ENCODE measurements around the gene PKP3.
"Not testable (repeated sequence)": the region's sequence is repeated elsewhere in the genome, so short reads cannot be mapped to it uniquely, and the experiment has no call there.

Gene PKP3, protein sequence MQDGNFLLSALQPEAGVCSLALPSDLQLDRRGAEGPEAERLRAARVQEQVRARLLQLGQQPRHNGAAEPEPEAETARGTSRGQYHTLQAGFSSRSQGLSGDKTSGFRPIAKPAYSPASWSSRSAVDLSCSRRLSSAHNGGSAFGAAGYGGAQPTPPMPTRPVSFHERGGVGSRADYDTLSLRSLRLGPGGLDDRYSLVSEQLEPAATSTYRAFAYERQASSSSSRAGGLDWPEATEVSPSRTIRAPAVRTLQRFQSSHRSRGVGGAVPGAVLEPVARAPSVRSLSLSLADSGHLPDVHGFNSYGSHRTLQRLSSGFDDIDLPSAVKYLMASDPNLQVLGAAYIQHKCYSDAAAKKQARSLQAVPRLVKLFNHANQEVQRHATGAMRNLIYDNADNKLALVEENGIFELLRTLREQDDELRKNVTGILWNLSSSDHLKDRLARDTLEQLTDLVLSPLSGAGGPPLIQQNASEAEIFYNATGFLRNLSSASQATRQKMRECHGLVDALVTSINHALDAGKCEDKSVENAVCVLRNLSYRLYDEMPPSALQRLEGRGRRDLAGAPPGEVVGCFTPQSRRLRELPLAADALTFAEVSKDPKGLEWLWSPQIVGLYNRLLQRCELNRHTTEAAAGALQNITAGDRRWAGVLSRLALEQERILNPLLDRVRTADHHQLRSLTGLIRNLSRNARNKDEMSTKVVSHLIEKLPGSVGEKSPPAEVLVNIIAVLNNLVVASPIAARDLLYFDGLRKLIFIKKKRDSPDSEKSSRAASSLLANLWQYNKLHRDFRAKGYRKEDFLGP

DNA sequence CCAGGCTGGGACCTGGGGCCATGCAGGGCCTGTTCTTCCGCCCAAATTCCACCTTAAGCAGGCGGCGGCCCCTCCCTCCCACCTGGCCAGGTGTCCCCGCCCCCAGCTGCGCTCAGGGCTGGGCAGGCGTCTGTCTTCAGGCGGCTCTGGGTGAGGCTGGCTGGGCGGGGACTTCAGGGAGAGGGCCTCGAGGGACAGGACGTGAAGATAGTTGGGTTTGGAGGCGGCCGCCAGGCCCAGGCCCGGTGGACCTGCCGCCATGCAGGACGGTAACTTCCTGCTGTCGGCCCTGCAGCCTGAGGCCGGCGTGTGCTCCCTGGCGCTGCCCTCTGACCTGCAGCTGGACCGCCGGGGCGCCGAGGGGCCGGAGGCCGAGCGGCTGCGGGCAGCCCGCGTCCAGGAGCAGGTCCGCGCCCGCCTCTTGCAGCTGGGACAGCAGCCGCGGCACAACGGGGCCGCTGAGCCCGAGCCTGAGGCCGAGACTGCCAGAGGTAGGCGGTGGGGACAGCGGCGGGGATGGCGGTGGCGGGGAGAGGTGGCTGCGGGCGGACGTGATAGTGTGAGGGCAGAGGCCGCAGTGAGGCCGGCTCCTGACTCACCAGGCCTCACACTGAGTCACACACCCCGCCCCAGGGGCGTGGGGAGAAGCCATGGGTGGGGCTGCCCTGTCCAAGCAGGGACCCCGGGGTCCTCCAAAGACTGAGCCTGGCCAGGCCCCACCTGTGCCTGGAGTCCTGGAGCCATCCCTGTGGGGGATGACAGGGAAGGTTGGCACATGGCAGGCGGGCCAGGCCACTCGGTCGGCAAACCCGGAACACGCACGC, at the start of gene PKP3:
PKP3 (plus strand) TSS at position 176 of the 824 bp plus-strand sequence; CDS start at position 260, 84 bp downstream.
- no peak for DNase-seq (ENCODE audit: low read depth)

DNA sequence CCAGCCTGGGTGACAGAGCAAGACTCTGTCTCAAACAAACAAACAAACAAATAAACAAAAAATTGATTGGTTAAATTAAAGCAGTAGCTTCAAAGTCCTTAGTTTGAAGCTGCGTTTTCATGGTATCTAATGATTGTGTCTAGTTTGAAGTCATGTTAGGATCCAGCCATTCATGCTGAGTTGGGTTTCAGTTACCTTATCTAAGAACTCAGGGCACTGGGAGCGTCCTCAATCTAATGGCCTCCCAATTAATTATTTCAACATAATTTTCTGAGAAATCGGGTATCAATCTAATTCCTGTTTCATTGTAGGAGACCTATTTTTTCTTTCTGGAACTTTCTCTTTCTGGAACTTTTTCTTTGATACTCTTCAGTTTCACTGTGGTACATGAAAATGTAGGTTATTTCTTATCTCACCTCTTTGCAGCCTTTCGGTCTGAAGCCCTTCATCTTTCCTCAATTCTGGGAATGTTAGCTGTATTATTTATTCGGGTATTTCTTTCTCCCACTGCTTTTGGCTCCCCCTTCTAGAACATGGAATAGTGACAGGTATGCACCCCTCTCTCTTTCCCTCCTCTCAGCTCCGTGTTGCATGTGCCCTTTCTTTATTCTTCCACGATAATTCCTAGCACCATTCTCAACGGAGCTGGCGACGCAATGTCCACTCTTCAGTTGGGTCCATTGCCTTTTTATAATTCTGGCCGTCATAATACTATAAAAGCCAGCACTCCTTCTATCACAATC, 49.0 kb upstream of the PKP3 start:
- DNase-seq (ENCODE audit: low read depth): no peak

DNA sequence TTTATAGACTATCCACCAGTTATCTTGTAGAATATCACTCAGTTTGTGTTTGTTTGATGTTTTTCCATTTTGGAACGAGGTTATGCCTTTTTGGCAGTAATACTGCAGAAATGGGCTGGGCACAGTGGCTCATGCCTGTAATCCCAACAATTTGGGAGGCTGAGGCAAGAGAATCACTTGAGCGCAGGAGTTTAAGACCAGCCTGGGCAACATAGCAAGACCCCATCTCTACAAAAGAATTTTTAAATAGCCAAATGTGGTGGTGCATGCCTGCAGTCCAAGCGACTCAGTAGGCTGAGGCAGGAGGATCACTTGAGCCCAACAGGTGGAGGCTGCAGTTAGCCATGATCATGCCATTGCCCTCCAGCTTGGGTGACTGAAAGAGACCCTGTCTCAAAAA, 47.5 kb upstream of the PKP3 start:
- DNase-seq (ENCODE audit: low read depth): no peak

DNA sequence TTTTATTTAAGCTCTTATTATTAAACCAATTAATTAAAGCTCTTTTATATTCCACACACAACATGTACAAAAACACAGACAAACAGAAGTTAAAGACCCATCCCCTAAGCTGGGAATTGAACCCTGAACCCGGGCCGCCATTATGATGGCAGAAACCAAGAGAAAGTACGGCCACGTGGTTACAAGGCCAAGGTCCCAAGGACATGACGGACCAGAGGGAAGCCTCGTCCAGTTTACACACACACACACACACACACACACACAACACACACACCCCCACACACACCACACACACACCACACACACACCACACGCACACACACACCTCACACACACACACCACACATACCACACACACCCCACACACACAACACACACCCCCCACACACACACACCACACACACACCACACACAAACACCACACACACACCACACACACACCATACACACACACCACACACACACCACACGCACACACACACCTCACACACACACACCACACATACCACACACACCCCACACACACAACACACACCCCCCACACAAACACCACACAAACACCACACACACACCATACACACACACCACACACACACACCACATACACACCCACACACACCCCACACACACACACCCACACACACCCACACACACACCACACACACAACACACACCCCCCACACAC, 44.6 kb upstream of the PKP3 start:
- not testable (repeated sequence) for DNase-seq (ENCODE audit: low read depth)

DNA sequence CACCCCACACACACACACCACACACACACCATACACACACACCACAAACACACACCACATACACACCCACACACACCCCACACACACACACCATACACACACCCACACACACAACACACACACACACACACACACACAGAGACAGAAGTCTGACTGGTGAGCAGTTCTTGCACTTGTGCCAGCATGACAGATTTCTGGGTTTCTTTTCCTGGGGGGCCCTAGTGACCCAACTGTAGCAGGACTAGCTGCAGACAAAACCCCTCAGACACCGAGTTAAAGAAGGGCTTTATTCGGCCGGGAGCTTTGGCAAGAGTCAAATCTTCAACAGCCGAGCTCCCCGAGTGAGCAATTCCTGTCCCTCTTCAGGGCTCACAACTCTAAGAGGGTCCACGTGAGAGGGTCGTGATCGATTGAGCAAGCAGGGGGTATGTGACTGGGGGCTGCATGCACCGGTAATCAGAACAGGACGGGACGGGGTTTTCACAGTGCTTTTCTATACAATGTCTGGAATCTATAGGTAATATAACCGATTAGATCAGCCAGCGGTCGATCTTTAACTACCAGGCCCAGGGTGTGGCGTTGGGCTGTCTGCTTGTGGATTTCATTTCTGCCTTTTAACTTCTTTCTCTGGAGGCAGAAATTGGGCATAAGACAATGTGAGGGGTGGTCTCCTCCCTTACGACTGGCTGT, 43.8 kb upstream of the PKP3 start:
- DNase-seq (ENCODE audit: low read depth): not testable (repeated sequence)

DNA sequence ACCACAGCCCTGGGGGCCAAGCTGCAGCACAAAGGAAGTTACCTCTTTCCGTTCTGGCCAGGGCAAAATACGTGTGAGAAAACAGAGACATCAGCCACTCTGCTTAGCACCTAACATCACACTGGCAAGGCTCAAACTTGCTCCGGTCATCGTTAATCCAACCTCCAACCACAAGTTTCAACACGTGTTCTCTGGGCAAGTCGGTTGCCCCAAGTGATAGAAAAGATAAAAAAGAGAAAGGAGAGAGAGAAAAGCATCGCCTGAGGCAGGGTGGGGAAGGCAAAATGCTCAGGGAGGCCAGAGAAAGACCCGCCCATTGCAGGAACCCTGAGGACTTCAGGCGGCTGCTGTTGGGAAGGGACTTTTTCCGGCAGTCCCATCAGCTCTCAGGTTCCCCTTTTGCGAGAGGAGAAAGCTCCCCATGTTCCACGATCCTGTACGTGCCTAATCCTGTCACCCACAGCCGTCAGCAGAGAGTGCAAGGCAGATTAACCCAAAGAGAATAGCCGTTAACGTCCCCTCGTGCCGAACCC, 43.2 kb upstream of the PKP3 start:
- no peak for DNase-seq (ENCODE audit: low read depth)

DNA sequence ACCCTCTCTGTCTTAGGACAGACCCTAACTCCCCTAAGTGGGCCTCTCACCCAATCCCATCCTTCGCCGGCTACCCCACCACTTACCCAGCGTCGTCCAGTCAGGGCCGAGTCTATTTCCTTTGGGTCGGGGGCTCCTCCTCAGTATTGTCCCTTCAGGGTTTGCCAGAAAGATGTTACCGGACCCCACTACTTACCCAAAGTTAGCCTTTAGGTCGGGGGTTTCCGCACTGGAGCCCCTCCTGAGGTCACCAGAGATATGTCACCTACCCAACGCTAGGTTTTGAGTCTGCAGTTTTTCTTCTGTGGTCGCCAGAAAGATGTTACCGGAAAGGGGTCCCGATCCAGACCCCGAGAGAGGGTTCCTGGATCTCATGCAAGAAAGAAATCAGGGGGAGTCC, 42.6 kb upstream of the PKP3 start:
- no peak for DNase-seq (ENCODE audit: low read depth)

DNA sequence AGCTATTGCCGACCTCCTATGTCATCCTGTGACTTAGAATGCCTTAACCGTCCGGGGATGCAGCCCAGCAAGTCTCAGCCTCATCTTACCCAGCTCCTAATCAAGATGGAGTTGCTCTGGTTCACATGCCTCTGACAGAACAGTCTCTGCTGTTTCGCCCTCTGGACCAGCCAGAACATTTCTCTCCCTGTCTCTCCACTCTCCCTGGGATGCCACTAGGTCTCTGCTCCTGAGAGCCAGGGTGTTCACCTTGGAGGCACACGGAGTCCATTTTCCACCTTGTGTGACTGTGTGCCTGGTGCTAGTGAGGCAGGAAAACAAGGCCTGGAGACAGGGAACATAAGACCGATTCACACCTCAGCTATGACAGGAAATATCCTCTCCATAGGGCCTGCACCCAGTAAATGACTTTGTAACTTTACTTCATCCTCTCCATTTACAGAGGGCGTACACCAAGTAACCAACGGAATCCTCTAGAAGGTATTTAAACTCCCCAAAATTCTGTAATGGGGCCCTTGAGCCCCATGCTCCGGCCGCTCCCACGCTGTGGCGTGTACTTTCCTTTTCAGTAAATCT, 41.5 kb upstream of the PKP3 start:
- DNase-seq (ENCODE audit: low read depth): no peak

DNA sequence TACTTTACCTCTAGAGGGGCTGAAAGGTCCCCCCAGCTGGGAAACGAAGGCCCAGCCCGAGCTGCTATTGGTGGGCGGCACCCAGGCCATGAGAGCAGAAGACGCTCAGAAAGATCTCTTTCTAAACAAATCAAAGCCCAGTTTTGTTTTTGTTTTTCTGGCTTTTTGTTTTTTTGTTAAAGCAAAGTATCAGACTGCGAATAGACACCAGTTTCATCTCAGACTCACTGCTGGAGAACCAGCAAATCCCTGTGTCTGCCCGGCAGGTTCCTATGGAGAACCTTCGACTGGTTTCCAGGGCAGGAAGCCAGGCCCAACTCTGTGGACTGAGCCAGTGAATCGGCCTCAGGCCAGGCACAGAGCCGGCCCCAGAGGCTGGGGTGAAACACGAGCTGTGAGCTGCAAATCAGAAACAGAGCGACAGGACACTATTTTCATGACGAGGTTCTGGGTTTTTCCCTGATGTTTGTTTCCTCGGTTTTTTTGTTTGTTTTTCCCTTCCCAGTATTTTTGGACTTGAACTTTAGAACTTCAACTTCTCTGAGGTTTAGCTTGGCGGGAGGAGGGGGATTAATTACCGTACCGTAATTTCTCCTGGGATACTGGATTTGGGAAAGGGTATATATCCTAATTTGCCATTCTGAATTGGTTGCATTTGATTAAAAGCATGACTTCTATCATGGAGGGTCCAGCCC, 40.7 kb upstream of the PKP3 start:
- no peak for DNase-seq (ENCODE audit: low read depth)

DNA sequence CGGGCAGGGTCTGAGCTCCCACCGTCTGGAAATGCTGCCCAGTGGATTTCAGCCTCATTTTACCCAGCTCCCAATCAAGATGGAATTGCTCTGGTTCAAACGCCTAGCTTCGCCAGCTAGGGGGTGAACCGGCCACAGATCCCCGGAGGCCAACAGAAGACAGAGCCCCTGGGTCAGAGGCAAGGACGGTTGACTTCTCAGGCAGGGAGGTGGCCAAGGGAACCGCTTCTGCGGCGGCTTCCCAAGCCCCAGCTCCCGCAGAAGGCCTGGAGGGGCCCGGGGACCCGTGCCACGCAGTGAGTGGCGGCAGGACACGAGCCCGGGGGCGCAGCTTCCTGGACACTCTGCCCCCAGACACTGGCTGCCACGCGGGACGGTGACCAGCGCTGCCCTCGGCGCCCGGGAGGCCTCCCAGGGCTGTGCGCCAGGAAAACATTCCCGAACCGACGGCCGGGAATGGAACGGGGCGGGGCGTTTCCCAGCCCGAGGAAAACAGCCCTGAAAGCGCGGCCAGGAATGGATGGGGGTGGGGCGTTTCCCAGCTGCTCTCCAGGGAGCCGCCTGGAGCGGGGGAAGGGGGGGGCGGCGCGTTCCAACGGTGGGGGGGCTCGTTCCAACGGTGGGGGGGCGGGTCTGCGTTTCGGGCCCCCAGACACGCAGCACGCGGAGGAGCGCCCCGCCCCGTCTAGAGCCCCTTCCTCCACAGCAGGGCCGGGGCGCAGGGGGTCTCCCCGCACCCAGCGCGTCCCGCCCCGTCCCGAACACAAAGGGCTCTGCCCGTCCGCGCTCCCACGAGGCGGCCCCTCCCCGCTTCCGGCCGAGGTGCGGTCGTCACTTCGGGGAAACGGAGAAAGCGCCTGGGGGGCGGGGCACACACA, 38.2 kb upstream of the PKP3 start:
- peak; percentile 87 for DNase-seq (ENCODE audit: low read depth)

DNA sequence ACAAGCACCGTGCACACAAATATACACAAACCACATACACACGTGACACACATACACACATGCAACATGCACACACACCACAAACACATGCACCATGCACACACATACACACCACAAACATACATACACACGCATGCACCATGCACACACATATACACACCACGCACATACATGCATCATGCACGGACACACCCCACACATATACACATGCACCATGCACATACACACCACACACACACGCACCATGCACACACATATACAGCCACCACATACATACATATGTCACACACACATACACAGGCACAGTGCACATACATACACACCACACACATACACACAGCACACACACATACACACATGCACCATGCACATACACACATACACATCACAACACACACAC, 37.4 kb upstream of the PKP3 start:
- no peak for DNase-seq (ENCODE audit: low read depth)

DNA sequence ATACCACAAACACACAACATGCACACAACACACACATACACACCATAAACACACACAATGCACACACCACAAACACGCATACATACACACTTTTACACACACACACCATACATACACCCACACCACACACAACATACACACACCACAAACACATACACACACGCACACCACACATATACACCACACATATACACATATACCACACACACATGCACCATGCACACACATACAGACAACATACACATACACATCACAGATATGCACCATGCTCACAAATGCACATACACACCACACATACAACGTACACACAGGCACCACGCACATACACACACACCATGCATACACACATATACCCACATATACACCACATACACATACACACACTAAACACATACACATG, 36.4 kb upstream of the PKP3 start:
- DNase-seq (ENCODE audit: low read depth): no peak

DNA sequence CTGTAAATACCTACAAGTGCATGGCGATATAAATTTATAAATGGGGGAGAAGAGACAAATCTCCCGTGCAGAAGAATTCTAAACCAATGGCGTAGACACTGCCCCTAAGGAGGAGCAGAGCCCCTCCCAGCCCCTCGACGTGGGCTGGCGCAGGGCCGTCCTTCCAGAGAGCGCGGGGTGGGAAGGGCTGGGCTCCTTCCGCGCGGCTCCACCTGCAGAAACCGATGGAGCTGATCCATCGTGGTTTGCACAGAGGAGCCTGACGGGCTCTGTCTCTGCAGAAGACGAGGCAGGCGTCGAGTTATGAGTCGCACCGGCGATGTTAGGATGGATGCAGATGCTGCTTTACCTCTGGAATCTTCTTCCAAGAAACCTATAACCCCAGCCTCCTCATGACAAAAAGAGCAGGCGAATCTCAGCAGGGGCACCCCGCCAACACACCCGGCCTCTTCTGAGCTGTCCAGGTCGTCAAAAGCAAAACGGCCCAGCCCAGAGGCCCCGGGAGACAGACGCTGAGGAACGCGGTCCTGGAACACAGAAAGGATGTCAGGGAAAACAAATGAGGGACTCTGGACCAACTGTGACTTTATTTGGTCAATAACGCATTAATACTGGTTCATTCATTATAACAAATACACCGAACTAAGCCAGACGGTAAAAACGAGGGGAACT, 35.7 kb upstream of the PKP3 start:
- DNase-seq (ENCODE audit: low read depth): no peak

DNA sequence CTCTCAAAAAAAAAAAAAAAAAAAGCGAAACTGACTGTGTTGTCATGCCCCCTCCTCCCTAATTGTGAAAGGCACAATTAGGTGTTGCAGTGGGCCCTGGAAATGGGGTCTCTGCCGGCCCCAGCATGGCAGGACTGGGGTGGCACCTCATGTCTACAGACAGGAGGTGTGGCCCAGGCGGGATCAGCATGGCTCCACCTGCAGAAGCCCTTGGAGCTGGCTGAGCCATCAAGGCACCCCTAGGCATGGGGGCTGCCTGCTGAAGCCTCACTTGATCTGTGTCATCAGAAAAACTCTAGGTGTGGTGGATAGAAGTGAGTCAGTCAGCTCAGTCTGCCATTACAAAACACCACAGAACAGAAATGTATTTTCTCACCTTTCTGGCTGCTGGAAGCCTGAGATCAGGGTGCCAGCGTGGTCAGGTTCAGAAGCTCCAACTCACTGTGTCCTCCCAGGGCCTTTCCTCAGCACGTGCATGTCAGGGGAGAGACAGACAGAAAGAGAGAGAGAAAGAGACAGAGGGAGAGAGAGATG, 34.8 kb upstream of the PKP3 start:
- DNase-seq (ENCODE audit: low read depth): peak; percentile 19

DNA sequence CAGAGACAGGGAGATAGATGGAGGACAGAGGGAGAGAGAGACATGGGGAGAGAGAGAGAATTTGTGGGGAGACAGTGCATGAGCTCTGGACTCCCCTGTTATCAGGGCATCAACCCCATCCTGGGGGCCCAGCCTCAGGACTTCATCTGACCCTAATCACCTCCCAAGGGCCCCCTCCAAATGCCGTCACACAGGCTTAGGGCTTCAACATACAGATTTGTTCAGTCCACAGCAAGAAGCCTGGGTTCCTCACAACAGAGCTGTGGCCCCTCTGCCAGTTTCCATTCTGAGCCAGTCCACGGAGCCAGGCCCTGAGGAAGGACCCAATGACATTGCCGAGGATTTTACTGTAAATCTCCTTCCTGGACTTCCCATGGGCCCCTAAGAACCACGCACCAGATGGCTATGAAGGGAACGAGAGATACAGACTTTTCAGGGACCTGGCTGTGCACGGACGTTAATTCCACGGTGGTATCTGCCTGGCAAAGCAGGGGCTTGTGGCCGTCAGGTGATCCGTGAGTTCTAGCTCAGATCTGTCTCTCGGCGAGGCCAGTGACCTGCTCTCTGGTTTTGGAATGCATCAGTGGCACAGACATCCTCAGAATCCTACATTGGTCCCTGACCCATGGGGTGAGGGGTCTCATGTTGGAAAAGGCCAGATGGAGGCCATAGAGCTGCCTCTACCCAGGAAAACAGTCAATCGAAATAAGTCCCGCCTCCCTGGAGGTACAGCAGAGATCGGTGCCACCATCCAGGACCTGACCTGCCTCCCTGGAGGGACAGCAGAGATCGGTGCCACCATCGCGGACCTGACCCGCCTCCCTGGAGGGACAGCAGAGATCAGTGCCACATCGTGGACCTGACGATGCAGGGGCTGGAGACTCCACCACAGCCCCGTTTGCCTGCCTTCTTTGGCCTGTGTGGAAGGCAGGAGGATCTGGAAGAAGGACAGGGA, 33.4 kb upstream of the PKP3 start:
- DNase-seq (ENCODE audit: low read depth): no peak

Data from stimulated activated CD4-positive, alpha-beta T cell treated with anti-CD3 and anti-CD28 coated beads, Interleukin-2, amount 100 ng/mL, for 4 hours (primary cell).